ENCODE measurements around the gene INHBB.

GRCh38 chr2:120312076-120312475 is 33.9 kb upstream of the INHBB start:
- TF ChIP-seq SIN3A (IDR thresholded peaks at IDR 0.05; ENCODE audit: low read depth) (no peak), SRF (IDR thresholded peaks at IDR 0.05; ENCODE audit: low read depth) (no peak), CTCF (IDR thresholded peaks at IDR 0.05 in 2 of 3, conservative IDR thresholded peaks at IDR 0.05 in 1 of 3; ENCODE audit: borderline replicate concordance in 1 of 3, insufficient read depth in 1 of 3, low read depth in 2 of 3, low read length in 2 of 3) (no peak), EZH2 (IDR thresholded peaks at IDR 0.05) (no peak), POLR2AphosphoS5 (IDR thresholded peaks at IDR 0.05; ENCODE audit: low read depth, low read length) (no peak), EGR1 (IDR thresholded peaks at IDR 0.05; ENCODE audit: low read depth) (no peak)

Measured in HCT116 (cell line).